Left cardiac atrium (tissue), 4 donors: ENCODE measurements around the gene COL20A1. TPM values are rescaled to one million over a fixed set of nuclear protein-coding genes. Genes with fewer than 3 reads are reported as not detected.

Source experiments
- ATAC-seq, 2 donors: fragments of 200-7000 bp; cut with Tn5 transposase; one replicate each; pipeline ENCODE4 v1.9.1; 2020; ENCODE audit warnings: mild to moderate bottlenecking in 2 of 2, moderate library complexity in 2 of 2
- DNase-seq: peaks from one replicate; pipeline ENCODE4 v3.0.0-alpha.2; 2020
- intact Hi-C, 2 donors: fragments of 100-400 bp; cut with DNase I; formaldehyde crosslinking; loops; one replicate each; pipeline versions ENCODE4 v1.14.1 to v1.15.1; 2022 to 2023
- total RNA-seq, 2 donors: library from RNA; stranded (reverse); fragmentation: NEBNext Ultra II Directional; extraction: Animal tissue kit (Norgen Biotek cat#: 25700); gene quantifications; one replicate each; pipeline ENCODE4 v1.2.1, GENCODE V29; 2021
- donor health status: DM: no; HTN: yes; CAD: no.
- donor health status: DM: no; HTN: yes; CAD: no; lungs with severe emphysema.
- donor health status: DM: yes; HTN: yes; CAD: no.
- donor health status: Dilated cardiomyopathy.

Gene COL20A1
- total RNA-seq, 2 donors from 2014 or later = not detected

GRCh38 chr20:63274381-63275228 lies 18.4 kb upstream of the COL20A1 start:
- ATAC-seq (no peak), DNase-seq (no peak)
- intact Hi-C loops = no loop called here

- ATAC-seq (no peak), DNase-seq (no peak)
- intact Hi-C loops = no loop called here
Measured at GRCh38 chr20:63275825-63276224, 17.2 kb upstream of the COL20A1 start.

DNA sequence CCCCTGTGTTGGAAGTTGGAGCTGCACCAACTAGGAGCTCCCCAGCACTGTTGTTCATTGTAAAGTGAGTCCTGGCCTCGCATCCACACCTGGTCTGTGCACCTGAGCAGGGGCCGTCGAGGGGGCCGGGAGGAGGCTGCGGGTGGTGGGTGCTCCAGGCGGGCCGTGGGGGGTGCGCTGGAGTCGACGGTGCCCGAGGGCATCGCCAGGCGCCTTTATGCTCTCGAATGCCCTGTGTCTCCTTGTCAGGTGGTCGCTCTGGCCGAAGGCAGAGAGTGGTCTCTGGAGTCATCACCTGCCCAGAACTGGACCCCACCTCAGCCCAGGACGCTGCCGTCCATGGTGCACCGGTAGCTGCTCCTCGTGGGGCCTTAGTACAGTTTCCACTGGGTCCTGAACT lies 16.0 kb upstream of the COL20A1 start:
- ATAC-seq (no peak), DNase-seq (no peak)
- intact Hi-C loops = no loop called here

DNA sequence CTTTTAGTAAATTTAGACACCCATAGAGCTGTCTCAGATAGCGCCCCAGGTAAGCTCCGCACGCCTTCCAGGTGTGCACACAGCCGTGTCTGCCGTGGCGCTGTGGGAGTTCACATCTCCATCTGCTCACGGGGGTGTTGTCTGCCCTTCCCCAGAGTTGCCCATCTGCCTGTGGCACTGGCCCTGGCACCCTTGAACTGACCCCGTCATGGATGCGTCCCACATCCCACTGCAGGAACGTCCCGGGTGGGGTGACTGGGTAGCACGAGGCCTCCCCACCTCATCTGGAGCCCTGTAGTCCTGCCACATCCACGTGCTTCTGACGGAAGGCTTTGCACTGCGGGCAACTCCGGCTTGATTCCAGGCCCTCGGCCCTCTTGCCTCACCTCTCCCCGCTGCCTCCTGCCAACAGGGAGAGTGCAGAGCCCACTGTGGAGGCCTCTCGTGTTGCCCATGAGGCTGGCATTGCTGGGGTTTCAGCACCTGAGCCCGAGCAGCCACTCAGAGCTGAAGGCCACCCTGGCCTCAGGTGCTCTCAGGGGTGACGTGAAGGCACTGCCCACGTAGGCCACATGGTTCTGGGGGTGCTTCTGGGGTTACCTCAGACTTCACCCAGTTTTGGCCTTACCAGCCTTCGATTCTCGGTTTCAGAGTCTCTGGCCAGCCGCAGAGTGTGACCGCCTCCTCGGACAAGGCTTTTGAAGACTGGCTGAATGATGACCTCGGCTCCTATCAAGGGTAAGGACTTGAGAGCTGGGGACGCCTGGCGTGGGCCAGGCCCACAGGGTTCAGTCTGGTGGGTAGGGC lies 15.3 kb upstream of the COL20A1 start:
- intact Hi-C loops = no loop called here
- ATAC-seq (no peak), DNase-seq (no peak)

DNA sequence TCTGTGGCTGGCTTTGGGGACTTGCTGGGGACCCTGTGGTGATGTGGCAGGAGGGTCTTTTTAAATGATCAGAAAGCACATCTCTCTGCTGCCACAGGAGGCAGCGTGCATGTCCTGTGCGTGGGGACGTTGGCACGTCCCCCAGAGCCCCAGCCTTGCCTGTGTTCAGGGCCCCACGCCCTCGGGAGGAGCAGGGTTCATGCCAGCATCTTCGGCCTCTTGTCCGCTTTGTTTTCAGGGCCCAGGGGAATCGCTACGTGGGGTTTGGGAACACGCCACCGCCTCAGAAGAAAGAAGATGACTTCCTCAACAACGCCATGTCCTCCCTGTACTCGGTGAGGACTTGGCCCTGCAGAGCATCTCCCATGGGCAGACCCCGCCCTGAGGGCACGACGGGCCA lies 14.3 kb upstream of the COL20A1 start:
- intact Hi-C loops = no loop called here
- ATAC-seq = no peak
- DNase-seq = no peak

GRCh38 chr20:63279931-63280330 lies 13.1 kb upstream of the COL20A1 start:
- ATAC-seq (no peak), DNase-seq (no peak)
- intact Hi-C loops = no loop called here

DNA sequence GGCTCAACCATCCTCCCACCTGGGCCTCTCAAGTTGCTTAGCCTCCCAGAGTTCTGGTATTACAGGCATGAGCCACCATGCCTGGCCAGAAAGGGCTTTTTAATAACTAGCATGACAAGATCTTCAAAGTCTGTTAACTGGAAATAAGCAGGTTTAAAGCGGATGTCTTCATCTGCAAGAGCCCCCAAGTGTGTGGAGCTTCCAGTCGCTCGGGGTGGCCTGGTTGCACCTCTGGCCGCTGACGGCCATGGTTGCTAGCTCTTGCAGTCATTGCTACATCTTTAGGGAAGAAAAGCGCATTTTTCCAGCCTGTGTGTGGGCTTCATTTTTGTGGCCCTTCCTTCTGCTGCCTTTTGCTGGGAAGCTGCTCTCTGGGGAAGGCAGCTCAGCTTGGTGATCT lies 12.6 kb upstream of the COL20A1 start:
- no peak for ATAC-seq
- intact Hi-C loops = no loop called here
- no peak for DNase-seq

DNA sequence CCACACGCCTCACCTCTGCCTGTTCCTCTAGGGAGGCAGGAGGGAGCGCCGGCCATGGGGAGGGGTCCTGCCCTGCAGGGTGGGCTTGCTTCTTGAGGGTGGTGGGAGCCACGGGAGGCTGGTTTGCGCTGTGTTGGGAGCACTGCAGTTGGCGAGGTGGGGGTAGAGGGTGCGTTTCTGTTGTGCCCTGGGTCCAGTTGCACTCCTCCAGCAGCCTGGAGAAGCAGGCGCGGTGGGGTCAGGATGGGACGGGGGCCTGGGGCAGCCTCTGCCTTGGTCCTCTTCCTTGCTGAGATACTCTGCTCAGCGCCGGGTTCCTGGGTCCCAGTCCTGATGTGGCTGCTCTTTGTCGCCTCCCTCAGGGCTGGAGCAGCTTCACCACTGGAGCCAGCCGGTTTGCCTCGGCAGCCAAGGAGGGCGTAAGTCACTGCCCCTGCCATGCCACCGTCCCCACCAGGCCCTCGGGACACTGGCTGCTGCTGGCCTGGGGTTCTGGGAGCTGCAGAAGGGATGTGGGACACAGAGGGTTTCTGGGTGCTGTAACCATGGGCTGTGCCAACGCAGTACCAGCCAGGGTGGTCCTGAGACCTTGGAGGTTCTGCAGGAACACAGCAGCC lies 11.9 kb upstream of the COL20A1 start:
- intact Hi-C loops = no loop called here
- no peak for ATAC-seq
- DNase-seq = no peak

GRCh38 chr20:63281742-63282665 lies 11.0 kb upstream of the COL20A1 start:
- DNase-seq (no peak), ATAC-seq (no peak)
- intact Hi-C loops = no loop called here

DNA sequence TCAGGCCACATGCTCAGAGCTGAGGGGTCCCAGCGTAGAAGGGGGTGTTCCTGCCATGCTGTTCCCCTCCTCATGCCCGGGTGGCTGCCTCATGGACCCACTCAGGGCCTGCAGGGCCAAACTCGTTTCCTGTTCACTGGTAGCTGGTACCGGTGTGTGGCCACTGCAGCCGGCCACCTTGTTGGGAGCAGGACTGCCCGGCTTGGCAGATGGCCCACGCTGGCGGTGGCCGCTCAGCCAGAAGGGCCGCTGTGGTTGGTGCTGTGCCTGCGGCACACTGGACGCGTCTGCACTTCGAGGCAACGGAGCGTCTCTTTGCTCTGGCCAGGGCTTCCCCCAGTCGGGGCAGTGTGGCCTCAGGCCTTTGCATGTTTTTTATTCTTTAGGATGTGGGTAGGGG lies 10.0 kb upstream of the COL20A1 start:
- ATAC-seq (no peak), DNase-seq (no peak)
- intact Hi-C loops = no loop called here

DNA sequence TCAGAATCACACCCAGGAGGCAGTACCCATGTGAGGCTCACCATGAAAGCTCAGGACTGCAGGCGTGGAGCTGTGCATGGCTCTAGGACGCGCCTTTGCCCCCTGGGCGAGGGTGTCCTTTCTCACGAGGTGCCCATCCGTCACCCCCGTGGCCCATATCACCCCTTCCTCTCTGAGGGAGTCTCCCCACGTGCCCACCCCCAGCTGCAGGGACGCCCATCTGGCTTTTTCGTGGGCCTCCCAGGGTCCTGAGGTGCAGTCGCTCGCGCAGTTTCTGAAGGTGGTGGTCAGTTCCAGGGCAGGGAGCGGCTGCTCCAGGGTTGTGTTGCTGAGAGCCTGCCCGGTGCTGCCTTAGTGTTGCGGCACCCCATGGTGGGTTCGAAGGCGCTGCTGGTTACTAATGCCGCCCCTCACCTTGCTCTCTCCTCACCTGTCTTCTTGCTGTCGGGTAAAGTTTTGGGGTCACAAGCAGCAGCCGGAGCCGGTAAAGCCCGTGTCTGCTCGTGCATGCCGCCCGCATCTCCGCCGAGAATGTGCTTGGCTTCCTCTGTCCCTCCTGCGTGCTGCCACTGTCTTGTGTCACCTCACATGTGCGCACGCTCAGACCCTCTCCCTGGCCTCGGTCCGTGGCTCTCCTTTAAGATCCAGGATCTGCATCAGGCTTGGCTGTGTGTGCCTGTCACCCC lies 9.4 kb upstream of the COL20A1 start:
- intact Hi-C loops = no loop called here
- ATAC-seq (no peak), DNase-seq (no peak)

GRCh38 chr20:63284083-63284440 lies 8.9 kb upstream of the COL20A1 start:
- no peak for ATAC-seq
- DNase-seq = no peak
- intact Hi-C loops = no loop called here

GRCh38 chr20:63284544-63284949 lies 8.4 kb upstream of the COL20A1 start:
- ATAC-seq = no peak
- intact Hi-C loops = no loop called here
- no peak for DNase-seq

DNA sequence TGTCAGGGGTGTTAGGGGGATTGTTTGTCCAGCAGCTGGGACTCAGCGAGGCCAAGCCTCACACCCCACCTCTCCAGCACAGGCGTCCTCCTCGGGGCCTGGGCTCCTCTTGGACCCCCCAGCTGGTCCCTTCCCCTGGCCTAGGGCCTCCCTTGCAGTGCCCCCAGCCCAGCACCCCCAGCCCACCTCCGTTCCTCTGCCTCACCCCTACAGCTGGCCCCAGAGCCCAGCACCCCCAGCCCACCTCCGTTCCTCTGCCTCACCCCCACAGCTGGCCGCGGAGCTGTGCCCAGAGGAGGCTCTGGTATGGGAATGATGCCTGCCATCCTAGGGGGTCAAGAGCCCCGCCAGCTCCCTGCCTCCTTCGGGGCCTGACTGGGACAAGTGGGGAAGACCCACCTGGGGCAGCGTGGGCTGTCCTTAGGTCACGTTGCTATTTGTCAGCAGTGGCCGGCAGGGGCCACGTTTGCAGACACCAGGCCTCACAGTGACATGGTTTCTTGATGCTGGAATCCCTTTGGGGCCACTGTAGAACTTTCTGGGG lies 7.9 kb upstream of the COL20A1 start:
- DNase-seq = no peak
- intact Hi-C loops = no loop called here
- ATAC-seq = no peak

DNA sequence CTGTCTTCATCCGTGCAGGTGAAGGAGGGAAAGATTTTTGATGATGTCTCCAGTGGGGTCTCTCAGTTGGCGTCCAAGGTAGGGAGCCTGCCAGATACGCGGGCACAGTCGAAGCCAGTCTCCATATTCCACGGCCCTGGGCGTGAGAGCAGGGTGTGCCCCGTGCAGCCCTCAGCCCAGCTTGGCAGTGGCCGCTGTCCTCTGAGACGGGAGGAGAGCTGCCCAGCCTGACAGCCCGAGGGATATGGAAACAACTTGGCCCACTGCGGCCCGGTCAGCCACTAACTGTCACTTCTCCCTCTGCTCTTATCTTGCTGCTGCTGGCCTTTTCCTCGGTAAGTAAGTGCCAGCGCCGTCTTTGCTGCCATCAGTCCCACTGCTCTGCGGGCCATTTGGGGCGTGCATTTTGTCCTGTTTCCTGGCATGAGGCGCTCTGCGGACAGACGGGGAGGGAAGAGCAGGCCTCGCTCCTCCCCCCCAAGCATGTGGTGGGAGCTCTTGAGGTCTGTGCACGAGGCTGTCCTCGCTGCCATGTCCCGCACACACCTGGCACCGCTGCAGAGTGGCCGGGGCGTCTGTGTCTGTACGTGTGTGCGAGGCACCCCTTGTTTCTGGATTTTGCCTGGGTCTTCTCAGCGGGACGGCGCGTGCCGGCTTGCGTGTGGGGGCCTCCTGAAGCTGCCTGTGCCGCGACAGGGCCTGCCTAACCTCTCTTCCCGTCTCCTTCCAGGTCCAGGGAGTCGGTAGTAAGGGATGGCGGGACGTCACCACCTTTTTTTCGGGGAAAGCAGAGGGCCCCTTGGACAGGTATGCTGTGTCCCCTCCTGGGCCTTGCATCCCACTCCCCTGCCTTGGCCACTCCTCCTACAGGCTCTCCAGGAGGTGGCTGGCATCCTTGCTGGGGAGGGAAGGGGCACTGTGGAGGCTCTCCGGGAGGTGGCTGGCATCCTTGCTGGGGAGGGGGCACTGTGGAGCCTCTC lies 7.1 kb upstream of the COL20A1 start:
- intact Hi-C loops = no loop called here
- no peak for DNase-seq
- no peak for ATAC-seq

GRCh38 chr20:63286781-63287696 lies 5.9 kb upstream of the COL20A1 start:
- intact Hi-C loops = no loop called here
- no peak for DNase-seq
- ATAC-seq = no peak
